Measurements from ENCODE around the gene GSTM3. TPM values are rescaled to one million over a fixed set of nuclear protein-coding genes. Genes with fewer than 3 reads are reported as not detected.
"Not testable (repeated sequence)": the region's sequence is repeated elsewhere in the genome, so short reads cannot be mapped to it uniquely, and the experiment has no call there.

The GSTM3 gene
- total RNA-seq, 1 experiment from 2014 or later: not detected

DNA sequence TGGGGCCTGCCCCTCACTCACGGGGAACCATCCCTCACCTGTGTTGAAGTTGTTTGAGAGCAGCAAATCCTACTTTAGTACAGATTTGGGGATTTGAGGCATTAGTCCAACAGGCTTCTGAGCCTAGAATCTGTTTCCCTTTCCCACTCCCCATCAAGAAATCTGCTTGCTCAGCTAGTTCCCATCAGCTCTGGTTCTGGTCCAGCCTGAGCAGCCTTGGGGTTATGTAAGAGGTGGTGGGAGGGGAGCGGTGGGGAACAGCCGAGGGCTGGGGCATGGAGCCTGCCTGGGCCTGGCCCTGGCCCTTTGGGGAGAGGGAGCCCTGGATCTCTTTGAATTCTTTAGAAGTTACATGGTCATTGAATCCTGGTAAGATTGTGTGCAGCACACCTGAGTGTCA, 24.7 kb downstream of the GSTM3 start:
- intact Hi-C loops (cut with micrococcal nuclease): loop anchor here (5.0 kb wide), 1 partner anchor 56 kb away; no protein-coding TSS in a partner anchor

DNA sequence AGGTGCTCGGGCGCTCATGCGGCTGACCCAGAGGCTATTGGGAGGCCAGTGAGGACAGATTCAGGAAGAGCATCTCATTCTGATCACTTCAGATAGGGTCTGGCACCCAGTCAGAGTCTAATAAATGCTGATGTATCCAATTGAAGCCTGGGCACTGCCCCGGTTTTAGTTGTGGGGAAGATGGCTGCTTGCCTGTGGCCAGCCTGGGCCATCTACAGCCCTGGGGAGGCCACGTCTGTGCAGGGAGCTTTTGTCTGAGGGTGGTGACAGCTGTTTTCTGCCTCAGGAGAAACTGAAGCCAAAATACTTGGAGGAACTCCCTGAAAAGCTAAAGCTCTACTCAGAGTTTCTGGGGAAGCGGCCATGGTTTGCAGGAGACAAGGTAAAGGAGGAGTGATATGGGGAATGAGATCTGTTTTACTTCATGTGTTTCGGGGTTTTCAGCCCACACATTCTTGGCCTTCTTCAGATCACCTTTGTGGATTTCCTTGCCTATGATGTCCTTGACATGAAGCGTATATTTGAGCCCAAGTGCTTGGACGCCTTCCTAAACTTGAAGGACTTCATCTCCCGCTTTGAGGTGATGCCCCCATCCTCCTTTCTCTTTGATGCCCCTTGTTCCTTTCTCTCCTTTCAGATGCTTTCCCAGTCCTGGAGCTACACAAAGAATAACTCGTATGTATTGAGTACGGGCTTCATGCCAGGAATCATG, 26.0 kb downstream of the GSTM3 start:
- BruUV-seq (replicated peaks): no TSS peak
- TF ChIP-seq, protein P1, sequence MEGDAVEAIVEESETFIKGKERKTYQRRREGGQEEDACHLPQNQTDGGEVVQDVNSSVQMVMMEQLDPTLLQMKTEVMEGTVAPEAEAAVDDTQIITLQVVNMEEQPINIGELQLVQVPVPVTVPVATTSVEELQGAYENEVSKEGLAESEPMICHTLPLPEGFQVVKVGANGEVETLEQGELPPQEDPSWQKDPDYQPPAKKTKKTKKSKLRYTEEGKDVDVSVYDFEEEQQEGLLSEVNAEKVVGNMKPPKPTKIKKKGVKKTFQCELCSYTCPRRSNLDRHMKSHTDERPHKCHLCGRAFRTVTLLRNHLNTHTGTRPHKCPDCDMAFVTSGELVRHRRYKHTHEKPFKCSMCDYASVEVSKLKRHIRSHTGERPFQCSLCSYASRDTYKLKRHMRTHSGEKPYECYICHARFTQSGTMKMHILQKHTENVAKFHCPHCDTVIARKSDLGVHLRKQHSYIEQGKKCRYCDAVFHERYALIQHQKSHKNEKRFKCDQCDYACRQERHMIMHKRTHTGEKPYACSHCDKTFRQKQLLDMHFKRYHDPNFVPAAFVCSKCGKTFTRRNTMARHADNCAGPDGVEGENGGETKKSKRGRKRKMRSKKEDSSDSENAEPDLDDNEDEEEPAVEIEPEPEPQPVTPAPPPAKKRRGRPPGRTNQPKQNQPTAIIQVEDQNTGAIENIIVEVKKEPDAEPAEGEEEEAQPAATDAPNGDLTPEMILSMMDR (IDR thresholded peaks at IDR 0.05; ENCODE audit: unreplicated experiment): no peak

More for the DNA sequence above, 24.7 kb downstream of the GSTM3 start:
- BruUV-seq (replicated peaks): no TSS peak
- H3K4me3 Mint-ChIP-seq (ENCODE audit: unreplicated experiment): no peak overlapping the region
- H3K27me3 Mint-ChIP-seq (ENCODE audit: insufficient read depth, unreplicated experiment): no peaks in the 10 kb centered on the region
- DNase-seq (ENCODE audit: unreplicated experiment): no peak
- ChIA-PET CTCF (interaction anchor here (0.6 to 3.3 kb wide), 3 partner anchors 57 to 76 kb away, joined by 3 to 18 read pairs (median 5); no protein-coding TSS in a partner anchor), POLR2A (no interaction called here)
- H3K4me1 Mint-ChIP-seq (ENCODE audit: insufficient read depth, unreplicated experiment): peaks cover 15% of the 10 kb centered on the region
- H3K9me3 Mint-ChIP-seq (ENCODE audit: unreplicated experiment): no peaks in the 10 kb centered on the region
- H3K27ac Mint-ChIP-seq (ENCODE audit: low read depth, unreplicated experiment): no peak overlapping the region
- no peaks in the 10 kb centered on the region for H3K36me3 Mint-ChIP-seq (ENCODE audit: insufficient read depth, unreplicated experiment)
- TF ChIP-seq, protein P1 (IDR thresholded peaks at IDR 0.05; ENCODE audit: unreplicated experiment): no peak

DNA sequence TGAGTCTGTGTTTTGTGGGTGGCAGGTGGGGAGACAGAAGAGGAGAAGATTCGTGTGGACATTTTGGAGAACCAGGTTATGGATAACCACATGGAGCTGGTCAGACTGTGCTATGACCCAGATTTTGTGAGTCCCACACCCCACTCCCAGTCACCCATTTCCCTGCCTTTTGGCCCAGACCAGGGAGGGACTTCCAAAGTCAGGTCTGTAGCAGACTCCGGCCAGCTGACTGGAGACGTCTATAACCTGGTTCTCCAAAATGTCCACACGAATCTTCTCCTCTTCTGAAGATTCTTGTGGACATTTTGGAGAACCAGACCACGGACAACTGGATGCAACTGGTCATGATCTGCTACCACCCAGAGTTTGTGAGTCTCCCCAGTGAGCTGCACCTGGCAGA, 27.2 kb downstream of the GSTM3 start:
- ChIA-PET CTCF (no interaction called here), POLR2A (no interaction called here)
- DNase-seq (ENCODE audit: unreplicated experiment): no peak
- Mint-ChIP-seq H3K4me3 (ENCODE audit: unreplicated experiment) (no peak overlapping the region), H3K4me1 (ENCODE audit: insufficient read depth, unreplicated experiment) (peaks cover 7% of the 10 kb centered on the region), H3K27ac (ENCODE audit: low read depth, unreplicated experiment) (no peak overlapping the region), H3K27me3 (ENCODE audit: insufficient read depth, unreplicated experiment) (no peaks in the 10 kb centered on the region), H3K9me3 (ENCODE audit: unreplicated experiment) (peaks cover 9% of the 10 kb centered on the region), H3K36me3 (ENCODE audit: insufficient read depth, unreplicated experiment) (no peaks in the 10 kb centered on the region)
- TF ChIP-seq, protein P1 (IDR thresholded peaks at IDR 0.05; ENCODE audit: unreplicated experiment): no peak
- no TSS peak for BruUV-seq (replicated peaks)
- intact Hi-C loops (cut with micrococcal nuclease): no loop called here

More for the DNA sequence above, 26.0 kb downstream of the GSTM3 start:
- ChIA-PET POLR2A (interaction anchor here (0.6 kb wide), 1 partner anchor 27 kb away, joined by 3 read pairs; no protein-coding TSS in a partner anchor), CTCF (interaction anchor here (0.6 to 1.0 kb wide), 2 partner anchors 26 to 71 kb away, joined by 3 to 4 read pairs; partner anchors contain the start of gene GSTM3)
- no peak overlapping the region for H3K4me3 Mint-ChIP-seq (ENCODE audit: unreplicated experiment)
- no peaks in the 10 kb centered on the region for H3K9me3 Mint-ChIP-seq (ENCODE audit: unreplicated experiment)
- intact Hi-C loops (cut with micrococcal nuclease): loop anchor here (5.0 kb wide), 1 partner anchor 57 kb away; no protein-coding TSS in a partner anchor
- peaks cover 15% of the 10 kb centered on the region for H3K4me1 Mint-ChIP-seq (ENCODE audit: insufficient read depth, unreplicated experiment)
- H3K36me3 Mint-ChIP-seq (ENCODE audit: insufficient read depth, unreplicated experiment): no peaks in the 10 kb centered on the region
- no peaks in the 10 kb centered on the region for H3K27me3 Mint-ChIP-seq (ENCODE audit: insufficient read depth, unreplicated experiment)
- DNase-seq (ENCODE audit: unreplicated experiment): no peak
- no peak overlapping the region for H3K27ac Mint-ChIP-seq (ENCODE audit: low read depth, unreplicated experiment)

DNA sequence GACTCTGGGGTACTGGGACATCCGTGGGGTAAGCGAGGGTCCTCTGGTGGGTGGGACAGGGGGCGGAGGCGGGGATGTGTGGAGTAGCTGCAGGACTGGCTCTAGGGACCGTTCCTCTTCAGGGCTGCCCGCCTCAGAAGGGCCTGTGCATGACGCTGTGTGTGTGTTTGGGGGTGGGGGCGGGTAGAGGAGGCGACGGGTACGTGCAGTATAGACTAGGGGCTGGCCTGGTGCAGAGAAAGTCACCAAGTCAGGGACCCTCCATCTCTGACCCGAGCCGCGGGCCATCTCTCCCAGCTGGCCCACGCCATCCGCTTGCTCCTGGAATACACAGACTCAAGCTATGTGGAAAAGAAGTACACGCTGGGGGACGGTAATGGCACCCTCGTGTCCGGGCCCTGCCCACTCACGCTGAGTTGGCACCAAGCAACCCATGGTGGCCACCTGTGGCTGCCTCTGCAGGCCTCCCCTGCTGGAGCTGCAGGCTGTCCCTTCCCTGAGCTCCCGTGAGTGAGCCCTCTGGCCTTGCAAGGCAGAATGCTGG, 28.4 kb downstream of the GSTM3 start:
- BruUV-seq (replicated peaks): no TSS peak
- intact Hi-C loops (cut with micrococcal nuclease): no loop called here
- Mint-ChIP-seq H3K9me3 (ENCODE audit: unreplicated experiment) (peaks cover 18% of the 10 kb centered on the region), H3K36me3 (ENCODE audit: insufficient read depth, unreplicated experiment) (no peaks in the 10 kb centered on the region), H3K27ac (ENCODE audit: low read depth, unreplicated experiment) (no peak overlapping the region), H3K27me3 (ENCODE audit: insufficient read depth, unreplicated experiment) (no peaks in the 10 kb centered on the region), H3K4me1 (ENCODE audit: insufficient read depth, unreplicated experiment) (peaks cover 7% of the 10 kb centered on the region), H3K4me3 (ENCODE audit: unreplicated experiment) (no peak overlapping the region)
- ChIA-PET CTCF (interaction anchor here (1.0 kb wide), 1 partner anchor 61 kb away, joined by 4 read pairs; no protein-coding TSS in a partner anchor), POLR2A (interaction anchor here (0.6 kb wide), 1 partner anchor 59 kb away, joined by 3 read pairs; no protein-coding TSS in a partner anchor)
- TF ChIP-seq, protein P1 (IDR thresholded peaks at IDR 0.05; ENCODE audit: unreplicated experiment): no peak
- no peak for DNase-seq (ENCODE audit: unreplicated experiment)

DNA sequence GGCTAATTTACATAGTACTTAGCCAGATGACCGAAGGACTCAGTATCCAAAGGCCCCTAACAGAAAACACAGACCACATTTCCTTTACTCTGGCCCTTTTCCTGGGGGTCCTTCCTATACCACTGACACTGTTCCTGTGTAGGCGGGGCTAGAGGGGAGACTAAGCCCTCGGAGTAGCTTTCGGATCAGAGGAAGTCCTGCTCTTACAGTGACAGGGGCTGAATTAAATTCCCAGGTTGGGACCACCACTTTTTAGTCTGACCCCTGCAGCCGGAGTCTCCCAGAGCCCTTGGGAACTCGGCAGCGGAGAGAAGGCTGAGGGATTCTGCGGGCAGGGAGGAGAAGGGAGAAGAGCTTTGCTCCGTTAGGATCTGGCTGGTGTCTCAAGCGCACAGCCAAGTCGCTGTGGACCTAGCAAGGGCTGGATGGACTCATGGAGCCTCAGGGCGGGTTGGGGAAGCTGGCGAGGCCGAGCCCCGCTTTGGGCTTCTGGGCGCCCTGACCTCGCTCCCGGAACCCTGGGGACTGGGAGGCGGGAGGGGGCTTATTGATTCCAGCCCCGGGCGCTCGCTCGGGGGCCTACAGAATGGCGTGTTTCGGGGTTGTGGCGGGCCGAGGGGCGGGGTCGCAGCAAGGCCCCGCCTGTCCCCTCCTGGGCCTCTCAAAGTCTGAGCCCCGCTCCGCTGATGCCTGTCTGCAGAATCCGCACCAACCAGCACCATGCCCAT, 29.1 kb downstream of the GSTM3 start, which contains the start of gene GSTM5:
Gene GSTM5, plus strand, starts transcription at position 659 of the 728 bp plus-strand sequence. Its CDS starts 62 bp downstream, at position 721.
- peaks cover 18% of the 10 kb centered on the region for H3K9me3 Mint-ChIP-seq (ENCODE audit: unreplicated experiment)
- intact Hi-C loops (cut with micrococcal nuclease); DNase-seq (ENCODE audit: unreplicated experiment); H3K36me3 Mint-ChIP-seq (ENCODE audit: insufficient read depth, unreplicated experiment); BruUV-seq (replicated peaks); H3K27me3 Mint-ChIP-seq (ENCODE audit: insufficient read depth, unreplicated experiment); H3K4me1 Mint-ChIP-seq (ENCODE audit: insufficient read depth, unreplicated experiment); H3K27ac Mint-ChIP-seq (ENCODE audit: low read depth, unreplicated experiment); H3K4me3 Mint-ChIP-seq (ENCODE audit: unreplicated experiment): not testable (repeated sequence)
- ChIA-PET CTCF (interaction anchor here (1.0 kb wide), 1 partner anchor 62 kb away, joined by 4 read pairs; no protein-coding TSS in a partner anchor), POLR2A (interaction anchor here (0.6 kb wide), 1 partner anchor 58 kb away, joined by 3 read pairs; no protein-coding TSS in a partner anchor)
